Measurements from ENCODE around the gene DNAJB1. TPM values are rescaled to one million over a fixed set of nuclear protein-coding genes. Genes with fewer than 3 reads are reported as not detected.

DNAJB1 gene
- total RNA-seq, 1 donor from 2014 or later: 86.0 TPM

- ATAC-seq (no peak), DNase-seq (ENCODE audit: low spot score) (no peak)
- intact Hi-C loops (cut with DNase I): no loop called here
Observed at GRCh38 chr19:14477418-14478112, 40.6 kb downstream of the DNAJB1 start.

DNA sequence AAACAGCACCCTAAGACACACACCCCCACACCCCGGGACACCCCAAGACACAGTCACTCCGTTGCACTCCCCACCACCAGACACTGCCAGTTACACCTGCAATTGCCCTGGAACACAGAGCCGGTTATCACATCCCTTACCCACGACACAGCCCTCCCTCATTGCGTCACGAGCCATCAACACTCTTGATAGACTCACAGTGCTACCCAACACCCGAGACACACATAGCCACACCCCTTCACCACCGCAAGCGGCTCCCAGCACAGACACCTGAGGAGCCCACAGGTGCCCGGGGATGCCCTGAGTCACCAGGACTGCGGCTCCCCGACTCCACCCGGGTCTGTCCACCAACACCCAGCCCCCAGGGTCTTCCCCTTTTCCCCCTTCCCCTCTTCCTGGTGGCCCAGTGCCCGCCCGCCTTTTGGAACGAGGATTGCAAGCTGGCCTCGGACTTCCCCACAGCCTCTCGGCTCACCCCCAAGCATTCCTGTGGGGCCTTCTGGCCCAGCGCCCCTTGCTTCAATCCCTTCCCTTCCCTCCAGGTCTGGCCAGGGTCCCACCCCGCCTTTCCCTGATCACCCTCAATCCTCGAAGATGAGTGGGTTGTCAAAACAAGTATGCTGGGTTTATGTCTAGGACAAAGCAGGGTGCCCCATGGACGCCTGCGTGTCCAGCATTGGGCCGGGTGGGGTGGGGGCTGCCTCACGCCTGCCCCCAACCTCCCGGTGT lies 41.4 kb downstream of the DNAJB1 start:
- DNase-seq (ENCODE audit: low spot score) (no peak), ATAC-seq (peak; percentile 70)
- intact Hi-C loops (cut with DNase I): no loop called here

- no peak for DNase-seq (ENCODE audit: low spot score)
- intact Hi-C loops (cut with DNase I): no loop called here
- no peak for ATAC-seq
Observed at GRCh38 chr19:14476327-14476672, 41.9 kb downstream of the DNAJB1 start.

- DNase-seq (ENCODE audit: low spot score): no peak
- ATAC-seq: no peak
- intact Hi-C loops (cut with DNase I): no loop called here
Observed at GRCh38 chr19:14475251-14476073, 42.7 kb downstream of the DNAJB1 start, which contains the start of gene PTGER1. TSS of gene PTGER1 (minus strand) at chr19:14475354. CDS start at chr19:14474320, 1,034 bp downstream.

DNA sequence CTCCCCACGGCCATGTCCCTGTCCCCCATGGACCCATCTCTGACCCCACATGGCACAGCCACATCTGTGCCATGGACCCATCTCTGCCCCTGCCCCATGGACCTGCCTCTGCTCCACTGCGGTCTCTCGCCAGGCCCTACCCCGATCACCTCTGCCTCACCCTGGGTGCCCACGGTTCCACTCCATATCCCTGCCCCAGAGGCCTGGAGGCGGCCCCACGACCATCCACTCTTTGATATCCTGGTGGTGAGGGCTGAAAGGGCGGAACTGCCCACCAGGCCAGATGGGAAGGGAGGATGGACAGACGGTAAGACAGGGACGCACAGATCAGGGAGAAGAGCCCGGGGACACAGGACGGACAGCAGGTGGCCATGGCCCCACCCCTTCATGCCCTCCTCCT lies 43.4 kb downstream of the DNAJB1 start:
- intact Hi-C loops (cut with DNase I): no loop called here
- no peak for DNase-seq (ENCODE audit: low spot score)
- no peak for ATAC-seq

DNA sequence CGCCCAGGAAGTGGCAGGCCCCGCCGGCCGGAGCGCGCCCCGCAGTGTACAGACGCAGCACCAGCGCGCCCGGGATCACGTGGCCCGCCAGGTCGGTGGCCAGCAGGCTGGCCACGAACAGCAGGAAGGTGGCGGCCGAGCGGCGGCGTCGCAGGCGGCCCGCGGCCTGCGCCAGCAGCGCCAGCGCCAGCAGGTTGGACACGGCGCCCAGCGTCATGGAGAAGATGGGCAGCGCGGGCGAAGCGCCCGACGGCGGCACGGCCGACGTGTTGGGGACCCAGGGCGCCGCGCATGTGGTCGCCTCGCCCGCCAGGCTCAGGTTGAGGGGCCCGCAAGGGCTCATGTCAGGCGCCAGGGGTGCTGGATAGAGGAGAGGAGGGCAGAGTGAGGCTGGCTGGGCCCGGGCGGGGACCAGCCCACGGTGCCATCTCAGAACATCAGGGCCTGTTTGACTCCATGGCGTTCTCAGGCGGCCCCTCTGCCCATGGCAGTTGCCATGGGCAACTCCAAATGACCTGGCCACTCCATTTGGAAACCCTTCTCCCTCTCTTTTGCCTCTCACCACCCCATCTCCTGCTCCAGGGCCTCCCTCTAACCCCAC lies 44.1 kb downstream of the DNAJB1 start:
- intact Hi-C loops (cut with DNase I): no loop called here
- ATAC-seq: no peak

DNA sequence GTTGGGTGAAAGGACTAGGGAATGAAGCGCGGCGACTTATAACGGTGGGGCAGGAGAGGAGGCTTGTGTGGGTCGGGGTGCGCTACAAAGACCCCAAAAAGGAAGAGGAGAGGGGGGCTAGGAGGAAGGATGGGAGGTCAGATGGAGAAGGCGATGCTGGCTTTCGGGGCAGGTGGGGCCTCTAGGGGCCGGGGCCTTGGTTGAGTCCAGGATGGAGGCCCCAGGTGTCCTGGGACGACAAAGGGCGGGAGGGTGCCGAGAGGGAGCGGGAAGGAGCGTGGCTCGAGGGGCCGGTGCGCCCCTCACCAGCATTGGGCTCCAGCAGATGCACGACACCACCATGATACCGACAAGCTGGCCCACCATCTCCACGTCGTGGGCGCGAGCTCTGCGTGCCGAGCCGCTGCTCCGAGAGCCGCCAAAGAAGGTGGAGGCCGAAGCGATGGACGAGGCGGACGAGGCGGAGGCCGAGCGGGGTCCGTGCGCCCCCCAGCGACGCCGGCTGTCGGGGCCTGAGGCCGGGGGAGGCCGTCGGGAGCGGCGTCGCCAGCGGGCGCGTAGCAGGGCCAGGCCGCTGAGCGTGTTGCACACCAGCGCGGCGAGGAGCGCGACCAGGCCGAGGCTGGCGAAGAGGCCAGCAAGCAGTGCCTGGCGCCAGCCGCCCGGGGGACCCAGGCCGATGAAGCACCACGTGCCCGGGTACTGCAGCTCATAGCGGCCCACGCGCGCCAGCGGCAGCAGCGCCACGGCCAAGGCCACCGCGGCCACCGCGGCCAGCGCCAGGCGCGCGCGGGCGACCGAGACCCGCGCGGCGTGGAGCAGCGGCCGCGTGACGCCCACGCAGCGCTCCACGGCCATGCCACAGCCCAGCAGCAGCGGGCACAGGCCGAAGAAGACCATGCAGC lies 44.9 kb downstream of the DNAJB1 start:
- intact Hi-C loops (cut with DNase I): no loop called here
- ATAC-seq: no peak

More for the DNA sequence above, 44.1 kb downstream of the DNAJB1 start:
- no peak for DNase-seq (ENCODE audit: low spot score)

GRCh38 chr19:14472202-14472938 lies 45.8 kb downstream of the DNAJB1 start:
- intact Hi-C loops (cut with DNase I): no loop called here
- DNase-seq (ENCODE audit: low spot score): peak; percentile 89
- peak; percentile 49 for ATAC-seq

More for the DNA sequence above, 44.9 kb downstream of the DNAJB1 start:
- no peak for DNase-seq (ENCODE audit: low spot score)

GRCh38 chr19:14471436-14472187 lies 46.6 kb downstream of the DNAJB1 start:
- intact Hi-C loops (cut with DNase I): no loop called here
- DNase-seq (ENCODE audit: low spot score) (no peak), ATAC-seq (peak; percentile 6)

GRCh38 chr19:14470031-14470876 lies 47.9 kb downstream of the DNAJB1 start:
- intact Hi-C loops (cut with DNase I): no loop called here
- DNase-seq (ENCODE audit: low spot score) (no peak), ATAC-seq (no peak)

DNA sequence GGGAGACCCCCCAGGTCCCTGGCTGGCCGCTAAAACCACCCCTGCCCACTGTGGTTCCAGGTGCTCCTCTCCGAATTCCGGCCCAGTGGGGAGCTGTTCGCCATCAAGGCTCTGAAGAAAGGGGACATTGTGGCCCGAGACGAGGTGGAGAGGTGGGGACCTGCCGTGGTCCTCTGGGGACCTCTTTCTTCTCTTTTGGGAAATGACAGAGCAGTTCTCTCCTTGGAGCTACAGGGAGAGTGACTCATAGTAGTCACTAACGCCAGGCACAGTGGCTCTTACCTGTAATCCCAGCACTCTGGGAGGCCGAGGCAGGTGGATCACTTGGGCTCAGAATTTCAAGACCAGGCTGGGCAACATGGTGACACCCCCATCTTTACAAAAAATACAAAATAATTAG lies 50.4 kb downstream of the DNAJB1 start:
- ATAC-seq (no peak), DNase-seq (ENCODE audit: low spot score) (no peak)
- intact Hi-C loops (cut with DNase I): no loop called here

- intact Hi-C loops (cut with DNase I): no loop called here
Observed at GRCh38 chr19:14467391-14467790, 50.8 kb downstream of the DNAJB1 start.

More at GRCh38 chr19:14467391-14467790, 50.8 kb downstream of the DNAJB1 start:
- ATAC-seq (no peak), DNase-seq (ENCODE audit: low spot score) (no peak)
